GM21576 (cell line): ENCODE measurements around the gene KSR1.
A peak's percentile ranks its signal among the peaks of the same experiment; 100 is the strongest.

ENCODE experiments used
- ATAC-seq: cut with Tn5 transposase; IDR thresholded peaks from one replicate; pipeline ENCODE4 v1.9.1; 2021; ENCODE audit warnings: mild to moderate bottlenecking, moderate library complexity; ENCODE audit not compliant: unreplicated experiment

The KSR1 gene

DNA sequence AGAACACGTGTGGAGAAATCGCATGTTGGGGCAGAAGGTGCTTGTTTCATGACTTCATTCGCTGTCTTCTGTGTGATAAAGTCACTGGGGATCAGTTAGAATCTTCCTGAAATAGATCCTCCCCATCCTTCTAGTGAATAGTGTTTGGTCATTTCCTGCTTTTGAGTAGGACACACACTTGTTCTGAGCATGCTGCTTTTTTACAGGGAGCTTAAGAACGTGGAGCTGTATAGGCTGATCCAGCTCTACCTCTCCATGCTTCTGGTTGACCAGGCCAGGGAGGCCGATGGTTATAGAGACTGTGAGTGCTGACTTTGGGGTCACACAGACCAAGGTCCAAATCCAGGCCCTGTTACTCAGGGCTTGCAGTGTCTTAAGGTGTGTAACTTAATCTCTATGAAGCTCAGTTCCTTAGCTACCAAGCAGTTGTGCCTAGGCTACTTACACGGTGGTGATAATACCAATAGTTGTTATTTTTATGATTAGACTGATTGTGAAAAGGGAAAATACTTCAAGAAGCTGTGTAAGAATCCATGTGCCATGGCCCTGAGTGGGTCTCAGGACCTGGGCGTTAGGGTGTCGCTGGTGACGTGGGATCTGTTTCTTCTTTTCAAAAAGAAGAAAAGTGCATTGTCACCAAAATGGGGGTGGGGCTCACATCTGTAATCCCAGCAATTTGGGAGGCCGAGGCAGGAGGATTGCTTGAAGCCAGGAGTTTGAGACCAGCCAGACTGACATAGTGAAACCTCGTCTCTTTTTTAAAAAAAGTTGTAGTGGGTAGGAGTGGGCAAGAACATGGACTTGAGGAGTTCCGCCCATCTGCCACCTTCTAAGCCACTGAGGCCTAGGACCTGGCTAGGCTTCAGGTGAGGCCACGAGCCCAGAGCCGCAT, 110.7 kb downstream of the KSR1 start:
- no peak for ATAC-seq

- ATAC-seq, result no peak
Observed at GRCh38 chr17:27567563-27567859, 111.3 kb downstream of the KSR1 start.

DNA sequence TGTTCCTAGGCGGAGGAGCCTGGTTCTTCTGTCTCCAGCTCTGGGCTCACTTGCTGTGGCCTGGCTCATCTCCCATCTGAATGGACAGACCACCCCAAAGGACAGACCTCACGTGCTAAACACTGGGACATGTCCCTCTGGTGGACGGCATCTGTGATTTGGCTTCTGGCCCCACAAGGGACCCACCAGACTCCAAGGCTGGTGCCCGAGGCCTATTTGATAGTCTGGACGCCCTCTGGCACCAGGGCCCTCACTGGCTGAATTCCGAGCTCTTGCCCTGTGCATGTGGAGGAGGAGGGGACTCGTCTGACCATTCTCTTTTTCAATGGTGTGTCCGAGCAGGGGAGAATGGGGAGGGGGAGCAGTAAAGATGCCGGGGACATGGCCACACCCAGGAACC, 112.0 kb downstream of the KSR1 start:
- no peak for ATAC-seq

GRCh38 chr17:27568811-27569210, 112.6 kb downstream of the KSR1 start:
- ATAC-seq, result no peak

DNA sequence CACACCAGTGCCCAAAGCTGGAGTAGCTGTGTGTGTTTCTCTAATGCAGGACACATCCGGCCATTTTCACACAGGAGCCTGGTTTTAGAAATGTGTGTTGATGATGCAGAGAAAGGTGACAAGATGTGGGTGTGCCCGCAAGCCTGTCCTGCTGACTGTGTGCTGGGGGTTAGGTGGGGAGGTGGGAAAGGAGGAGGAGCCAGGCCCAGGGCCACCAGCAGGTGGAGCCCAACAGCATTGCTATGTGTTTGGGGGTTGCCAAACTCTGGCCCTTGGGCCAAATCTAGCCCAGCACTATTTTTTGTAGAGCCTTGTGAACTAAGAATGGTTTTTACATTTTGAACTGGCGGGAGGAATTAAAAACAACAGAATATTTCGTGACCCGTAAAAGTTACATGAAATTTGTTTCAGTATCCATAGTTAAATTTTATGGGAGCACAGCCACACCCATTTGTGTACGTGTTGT, 113.0 kb downstream of the KSR1 start:
- ATAC-seq, result peak; percentile 60

DNA sequence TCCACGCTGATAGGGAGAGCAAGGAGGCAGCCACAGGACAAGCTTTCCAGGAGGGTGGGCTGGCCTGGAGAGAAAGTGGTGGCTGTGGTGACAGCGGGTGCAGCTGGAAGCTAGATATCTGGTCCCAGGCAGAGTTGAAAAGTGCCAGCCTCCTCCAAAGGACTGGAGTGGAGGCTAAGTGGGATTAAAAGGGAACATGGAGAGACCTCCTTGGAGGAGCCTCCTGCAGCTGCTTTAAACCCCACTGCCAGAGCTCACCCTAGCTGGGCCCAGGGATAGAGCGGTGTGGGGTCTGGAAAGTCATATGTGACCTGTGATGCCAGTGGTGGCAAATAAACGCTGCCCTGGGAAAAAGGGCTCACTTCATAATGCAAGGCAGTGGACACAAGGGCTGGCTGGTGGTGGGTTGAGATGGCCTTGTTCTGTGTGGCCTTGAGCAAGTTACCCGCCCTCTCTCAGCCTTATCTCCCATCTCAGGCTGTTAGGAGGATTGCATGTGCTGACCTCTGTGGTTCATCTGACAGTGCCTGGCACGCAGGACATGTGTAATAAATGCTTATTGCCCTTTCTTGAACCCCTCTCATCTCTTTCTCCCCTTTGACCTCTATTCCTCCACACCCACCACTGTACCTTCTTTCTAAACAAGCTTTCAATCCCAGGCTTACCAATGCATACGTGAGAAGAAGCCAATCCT, 113.8 kb downstream of the KSR1 start:
- no peak for ATAC-seq

- no peak for ATAC-seq
Observed at GRCh38 chr17:27570578-27570914, 114.3 kb downstream of the KSR1 start.

DNA sequence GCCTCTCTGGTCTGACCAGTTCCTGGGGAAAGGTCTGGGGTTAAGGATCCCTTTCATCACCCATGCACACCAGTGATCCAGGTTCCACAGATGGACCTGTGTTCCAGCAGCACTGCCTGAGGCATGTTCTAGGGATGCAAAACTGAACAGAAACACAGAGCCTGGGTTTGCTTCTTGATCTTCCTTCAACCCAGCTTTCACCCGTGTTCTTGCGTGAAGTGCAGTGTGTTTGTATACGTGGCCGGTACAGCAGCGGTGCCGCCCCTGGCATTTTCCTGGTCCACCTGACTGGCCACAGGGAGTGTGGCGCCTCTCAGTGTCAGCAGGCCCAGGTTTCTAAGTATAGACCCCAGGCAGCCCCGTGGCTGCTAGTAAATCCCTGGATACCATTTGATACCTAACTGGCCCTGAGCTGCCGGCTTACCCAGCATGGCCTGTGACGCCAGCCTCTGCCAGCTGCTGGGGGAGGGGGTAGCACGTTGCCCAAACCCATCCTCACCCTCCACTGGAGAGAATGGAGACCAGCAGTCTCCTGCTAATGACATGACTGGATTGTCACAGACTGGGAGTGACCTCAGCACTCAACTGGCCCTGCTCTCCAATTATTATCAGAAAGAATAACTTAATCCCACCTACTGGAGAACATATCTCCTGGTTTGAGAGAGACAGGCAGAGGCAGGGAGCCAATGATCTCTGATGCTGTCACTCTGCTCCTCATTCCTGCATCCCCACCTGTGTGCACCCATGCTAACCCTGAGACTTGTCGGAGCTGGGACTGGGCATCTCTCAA, 115.5 kb downstream of the KSR1 start:
- no peak for ATAC-seq

DNA sequence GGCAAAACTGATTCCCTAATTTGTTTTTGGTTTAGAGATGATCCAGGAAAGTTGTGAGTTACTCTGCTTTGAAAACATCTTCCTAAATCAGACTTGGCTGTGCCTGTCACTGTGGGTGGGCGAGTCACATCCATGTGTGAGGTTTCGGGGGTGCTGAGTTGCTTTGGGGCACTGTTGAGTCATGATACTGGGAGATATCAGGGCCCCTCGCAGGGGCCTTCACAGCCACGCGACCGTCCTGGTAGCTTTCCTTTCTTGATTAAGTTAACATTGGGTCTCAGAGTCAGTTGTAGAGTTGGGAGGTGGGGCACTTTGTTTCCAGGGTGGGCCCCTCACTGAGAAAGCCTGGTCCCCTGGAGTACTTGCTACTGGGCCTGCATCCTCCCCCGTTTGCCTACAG, 116.4 kb downstream of the KSR1 start:
- no peak for ATAC-seq

- no peak for ATAC-seq
Observed at GRCh38 chr17:27573548-27573947, 117.3 kb downstream of the KSR1 start.

- no peak for ATAC-seq
Observed at GRCh38 chr17:27573971-27574525, 117.8 kb downstream of the KSR1 start.

- no peak for ATAC-seq
Observed at GRCh38 chr17:27575096-27575911, 119.1 kb downstream of the KSR1 start.

- ATAC-seq, result no peak
Observed at GRCh38 chr17:27575912-27576252, 119.6 kb downstream of the KSR1 start.

GRCh38 chr17:27576477-27577083, 120.3 kb downstream of the KSR1 start:
- no peak for ATAC-seq

DNA sequence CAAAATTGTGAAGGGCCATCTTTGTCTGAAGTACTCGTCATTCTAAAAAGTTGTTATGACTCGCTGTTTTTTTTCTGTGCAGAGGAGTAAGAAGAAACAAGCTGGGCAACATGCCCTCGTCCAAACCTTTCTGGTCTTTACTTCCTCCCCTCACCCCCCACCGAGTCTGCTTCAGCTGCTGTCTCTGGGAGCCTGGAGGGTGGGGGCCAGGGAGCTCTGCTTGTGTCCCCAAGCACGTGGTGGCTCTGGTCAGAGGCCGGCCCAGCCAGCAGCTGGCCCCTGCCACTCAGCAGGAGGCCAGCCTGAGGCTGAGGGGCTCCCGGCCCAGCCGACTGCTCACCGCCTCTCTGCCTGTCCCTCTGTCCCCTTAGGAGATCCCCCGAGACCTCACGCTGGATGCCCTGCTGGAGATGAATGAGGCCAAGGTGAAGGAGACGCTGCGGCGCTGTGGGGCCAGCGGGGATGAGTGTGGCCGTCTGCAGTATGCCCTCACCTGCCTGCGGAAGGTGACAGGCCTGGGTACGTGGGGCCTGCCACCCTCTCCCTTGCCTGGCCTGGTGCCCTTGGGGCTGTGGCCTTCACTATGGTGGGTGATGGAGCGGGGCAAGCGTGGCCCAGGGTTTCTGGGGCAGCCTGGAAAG, 121.0 kb downstream of the KSR1 start:
- no peak for ATAC-seq

DNA sequence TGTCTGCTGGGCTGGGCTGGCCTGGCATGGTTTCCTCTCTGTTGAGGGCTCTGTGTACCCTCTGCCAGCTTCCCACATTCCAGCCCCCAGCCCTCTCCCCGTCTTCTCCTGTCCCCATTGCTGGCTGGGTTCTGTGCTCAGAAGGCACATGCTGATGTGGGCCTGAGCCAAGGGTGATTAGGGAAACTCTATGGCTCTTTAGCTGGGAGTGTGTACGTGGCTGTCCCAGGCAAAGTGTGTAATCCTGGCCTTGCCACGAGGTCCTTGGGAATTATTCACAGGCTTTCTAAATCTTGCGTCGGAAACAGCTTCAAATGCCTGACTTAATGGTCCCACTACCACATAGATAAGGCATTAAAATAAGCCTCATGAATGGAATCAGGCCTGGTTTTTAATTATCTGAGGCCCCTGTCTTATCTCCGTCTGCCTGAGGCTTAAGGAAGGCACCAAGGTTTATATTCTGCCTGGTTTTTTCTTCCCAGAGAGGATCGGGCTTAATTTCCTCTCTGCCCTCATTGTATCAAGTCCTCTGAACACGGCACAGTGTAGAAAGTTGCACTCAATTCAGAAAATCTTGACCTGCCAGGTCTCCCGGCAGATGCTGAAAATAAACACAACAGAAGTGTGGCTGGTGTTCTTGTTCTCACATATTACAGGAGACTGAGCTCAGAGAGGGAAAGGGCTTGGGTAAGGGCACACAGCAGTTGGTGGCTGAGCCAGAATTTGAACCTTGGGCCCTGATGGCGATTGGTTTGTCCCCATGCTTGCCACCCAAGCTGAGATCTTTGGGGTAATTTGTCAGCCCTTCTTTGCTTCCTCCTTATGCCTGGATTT, 121.9 kb downstream of the KSR1 start:
- ATAC-seq, result no peak

- peak; percentile 68 for ATAC-seq
Observed at GRCh38 chr17:27578718-27579085, 122.5 kb downstream of the KSR1 start.

DNA sequence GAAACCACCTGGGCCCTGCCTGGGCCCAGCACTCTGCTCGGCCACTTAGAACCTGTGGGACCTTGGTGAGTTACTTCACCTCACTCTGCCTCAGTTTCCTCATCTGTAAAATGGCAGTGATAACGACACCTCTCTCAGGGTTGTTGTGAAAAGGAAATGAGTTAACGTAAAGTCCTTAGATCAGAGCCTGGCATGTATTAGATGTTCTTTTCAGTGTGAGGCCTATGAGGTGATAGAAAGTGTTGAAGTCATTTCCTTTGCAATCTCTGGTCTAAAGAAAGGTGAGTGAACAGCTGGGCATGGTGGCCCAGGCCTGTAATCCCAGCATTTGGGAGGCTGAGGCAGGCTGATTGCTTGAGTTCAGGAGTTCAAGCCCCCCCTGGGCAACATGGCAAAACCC, 123.1 kb downstream of the KSR1 start:
- ATAC-seq, result no peak

GRCh38 chr17:27579897-27580321, 123.7 kb downstream of the KSR1 start:
- ATAC-seq, result no peak
